ENCODE measurements around the gene NPBWR2. TPM values are rescaled to one million over a fixed set of nuclear protein-coding genes. Genes with fewer than 3 reads are reported as not detected.

The NPBWR2 gene
- total and polyA plus RNA-seq, 4 donors: not detected

- TF ChIP-seq TAF1 (conservative IDR thresholded peaks at IDR 0.05) (no peak), FOXA1 (IDR thresholded peaks at IDR 0.05) (no peak), JUND (IDR thresholded peaks at IDR 0.05) (no peak), GABPA (IDR thresholded peaks at IDR 0.05 in 1 of 2, conservative IDR thresholded peaks at IDR 0.05 in 1 of 2) (no peak), ATF3 (IDR thresholded peaks at IDR 0.05) (no peak), HNF4G (IDR thresholded peaks at IDR 0.05) (no peak), RAD21 (IDR thresholded peaks at IDR 0.05) (no peak), CTCF (IDR thresholded peaks at IDR 0.05; ENCODE audit: low read depth, low read length, missing input control) (no peak), RXRA (IDR thresholded peaks at IDR 0.05) (no peak)
- Histone ChIP-seq H3K27ac (ENCODE audit: low read depth in 1 of 2, low read length in 2 of 2) (no peak overlapping the region), H3K4me3 (ENCODE audit: low read depth in 1 of 3, low read length in 3 of 3) (no peak overlapping the region), H3K4me1 (ENCODE audit: control insufficient read depth in 4 of 4, insufficient read depth in 4 of 4, low read length in 3 of 4) (peaks cover 0 to 4% (median under 1%) of the 10 kb centered on the region in 4 donors), H3K27me3 (ENCODE audit: control insufficient read depth in 4 of 4, insufficient read depth in 4 of 4, low read length in 3 of 4) (peaks cover 0 to 3% (median 0%) of the 10 kb centered on the region in 4 donors), H3K9me3 (ENCODE audit: control insufficient read depth in 4 of 4, low read length in 3 of 4) (no peaks in the 10 kb centered on the region), H3K9ac (ENCODE audit: low read depth in 1 of 2, low read length in 2 of 2) (no peak overlapping the region), H3K36me3 (ENCODE audit: control insufficient read depth in 4 of 4, insufficient read depth in 3 of 4, low read depth in 1 of 4, low read length in 3 of 4) (no peaks in the 10 kb centered on the region)
- 92% methylated on average over 17 of the region's 17 CpGs for WGBS
- DNase-seq (ENCODE audit: low spot score): no peak
Observed at GRCh38 chr20:64116541-64117431, 9.4 kb upstream of the NPBWR2 start.

- Histone ChIP-seq H3K27ac (ENCODE audit: low read depth in 1 of 2, low read length in 2 of 2) (no peak overlapping the region), H3K4me1 (ENCODE audit: control insufficient read depth in 4 of 4, insufficient read depth in 4 of 4, low read length in 3 of 4) (peaks cover 0 to 4% (median under 1%) of the 10 kb centered on the region in 4 donors), H3K36me3 (ENCODE audit: control insufficient read depth in 4 of 4, insufficient read depth in 3 of 4, low read depth in 1 of 4, low read length in 3 of 4) (no peaks in the 10 kb centered on the region), H3K4me3 (ENCODE audit: low read depth in 1 of 3, low read length in 3 of 3) (no peak overlapping the region), H3K9me3 (ENCODE audit: control insufficient read depth in 4 of 4, low read length in 3 of 4) (no peaks in the 10 kb centered on the region), H3K27me3 (ENCODE audit: control insufficient read depth in 4 of 4, insufficient read depth in 4 of 4, low read length in 3 of 4) (no peaks in the 10 kb centered on the region), H3K9ac (ENCODE audit: low read depth in 1 of 2, low read length in 2 of 2) (no peak overlapping the region)
- DNase-seq (ENCODE audit: low spot score): no peak
- WGBS: 89% methylated on average over 21 of the region's 21 CpGs
- TF ChIP-seq FOXA2 (IDR thresholded peaks at IDR 0.05) (no peak), REST (IDR thresholded peaks at IDR 0.05) (no peak), FOXA1 (IDR thresholded peaks at IDR 0.05) (no peak), RAD21 (IDR thresholded peaks at IDR 0.05) (no peak), ATF3 (IDR thresholded peaks at IDR 0.05) (no peak), JUND (IDR thresholded peaks at IDR 0.05) (no peak), HNF4G (IDR thresholded peaks at IDR 0.05) (no peak), GABPA (IDR thresholded peaks at IDR 0.05 in 1 of 2, conservative IDR thresholded peaks at IDR 0.05 in 1 of 2) (no peak), CTCF (IDR thresholded peaks at IDR 0.05; ENCODE audit: low read depth, low read length, missing input control) (no peak), YY1 (IDR thresholded peaks at IDR 0.05) (no peak), EGR1 (IDR thresholded peaks at IDR 0.05; ENCODE audit: low read depth in 2 of 2) (no peak), SP1 (IDR thresholded peaks at IDR 0.05) (no peak)
Observed at GRCh38 chr20:64116016-64116415, 8.7 kb upstream of the NPBWR2 start.

Measured in liver (tissue), 9 donors.